GM12878 (cell line): Measurements from ENCODE around the gene CACHD1. TPM values are rescaled to one million over a fixed set of nuclear protein-coding genes. Genes with fewer than 3 reads are reported as not detected.

ENCODE experiments used
- ATAC-seq: fragments of 200-7000 bp; cut with Tn5 transposase; 3 replicates; pipeline ENCODE4 v1.9.1; 2020; ENCODE audit warnings: mild to moderate bottlenecking, moderate library complexity
- BruUV-seq: library from RNA; stranded (reverse); fragments of 400-500 nt; replicated peaks from 2 replicates; lab custom pipeline; 2021; lab: Mats Ljungman, UMichigan
- CTCF ChIA-PET: fragments of 300-600 bp; sonication (Branson Sonifier 250); formaldehyde crosslinking; extraction: SDS; loops from one replicate; lab custom pipeline; 2021; ENCODE audit warnings: inconsistent platforms; lab: Yijun Ruan, JAX
- POLR2A ChIA-PET: fragments of 350-600 bp; formaldehyde crosslinking; extraction: SDS; loops from one replicate; lab custom pipeline; 2021; ENCODE audit warnings: inconsistent platforms; lab: Charles Lee
- RAD21 ChIA-PET: fragments of 300-600 bp; sonication (Branson Sonifier 250); formaldehyde crosslinking; loops from one replicate; lab custom pipeline; 2023; ENCODE audit warnings: antibody characterized with exemption; ENCODE audit not compliant: unreplicated experiment; lab: Charles Lee
- SMC1A ChIA-PET: fragments of 300-600 bp; sonication (Branson Sonifier 250); formaldehyde crosslinking; loops from one replicate; lab custom pipeline; 2023; ENCODE audit not compliant: unreplicated experiment, uncharacterized antibody; lab: Charles Lee
- DNase-seq: peaks from one replicate; pipeline ENCODE4 v3.0.0-alpha.2; 2011; ENCODE audit warnings: low read depth, low spot score
- FAIRE-seq: peaks from 3 replicates; lab custom pipeline; 2011; peaks lifted over from hg19 to GRCh38; lab: Jason Lieb, UNC
- H2AFZ ChIP-seq: 2 replicates; pipeline ENCODE4 v1.6.0; 2011; ENCODE audit warnings: low read depth, low read length, control low read depth; ENCODE audit not compliant: control insufficient read depth
- H3K27ac ChIP-seq: 2 replicates; pipeline ENCODE4 v1.5.1; 2011; ENCODE audit warnings: control low read depth; ENCODE audit not compliant: control insufficient read depth, insufficient read depth
- H3K27me3 ChIP-seq, 2 experiments: replicated peaks in 1 of 2; 2 replicates each; pipeline versions ENCODE4 v1.6.0 to v1.6.1; 2011; ENCODE audit warnings: low read length in 1 of 2; ENCODE audit not compliant: control insufficient read depth in 2 of 2, insufficient read depth in 2 of 2
- H3K36me3 ChIP-seq, 2 experiments: 2 replicates each; pipeline ENCODE4 v1.5.1; 2011; ENCODE audit warnings: low read length in 1 of 2; ENCODE audit not compliant: control insufficient read depth in 2 of 2, insufficient read depth in 2 of 2
- H3K4me1 ChIP-seq: 2 replicates; pipeline ENCODE4 v1.6.1; 2011; ENCODE audit warnings: mild to moderate bottlenecking, low read length, moderate library complexity, mixed read lengths; ENCODE audit not compliant: control insufficient read depth, insufficient read depth
- H3K4me2 ChIP-seq: 2 replicates; pipeline ENCODE4 v1.6.0; 2011; ENCODE audit warnings: control low read depth; ENCODE audit not compliant: control insufficient read depth, insufficient read depth
- H3K4me3 ChIP-seq: fragments of 200-600 bp; sonication (generic); 2 replicates; pipeline ENCODE4 v1.5.1; 2016
- H3K79me2 ChIP-seq: 2 replicates; pipeline ENCODE4 v1.6.0; 2011; ENCODE audit warnings: low read length; ENCODE audit not compliant: control insufficient read depth, insufficient read depth
- H3K9ac ChIP-seq: 2 replicates; pipeline ENCODE4 v1.8.0; 2011; ENCODE audit warnings: low read length, control low read depth, mixed read lengths; ENCODE audit not compliant: control insufficient read depth, insufficient read depth
- H3K9me3 ChIP-seq: replicated peaks from 3 replicates; pipeline ENCODE4 v1.5.1; 2011; ENCODE audit warnings: mild to moderate bottlenecking, low read length; ENCODE audit not compliant: control insufficient read depth, insufficient read depth
- H4K20me1 ChIP-seq: 2 replicates; pipeline ENCODE4 v1.6.0; 2011; ENCODE audit not compliant: control insufficient read depth, insufficient read depth
- BHLHE40 ChIP-seq, 2 experiments: fragments of 450-650 bp in 1 of 2; IDR thresholded peaks; 2 replicates each; pipeline ENCODE4 v1.6.1; 2011 to 2017; ENCODE audit warnings: low read depth in 2 of 2, borderline replicate concordance in 1 of 2, improper control_type of control experiment in 1 of 2, low read length in 1 of 2, mild to moderate bottlenecking in 1 of 2
- CBFB ChIP-seq: IDR thresholded peaks from 2 replicates; pipeline ENCODE4 v1.6.1; 2016; ENCODE audit warnings: antibody characterized with exemption, low read depth
- E4F1 ChIP-seq: fragments of 450-650 bp; IDR thresholded peaks from 2 replicates; pipeline ENCODE4 v1.6.1; 2018; ENCODE audit warnings: borderline replicate concordance, mild to moderate bottlenecking; ENCODE audit not compliant: partially characterized antibody
- ETV6 ChIP-seq, 2 experiments: fragments of 450-650 bp in 1 of 2; IDR thresholded peaks in 1 of 2; conservative IDR thresholded peaks in 1 of 2; 2 replicates each; pipeline ENCODE4 v1.6.1; 2014; ENCODE audit warnings: antibody characterized with exemption in 1 of 2, borderline replicate concordance in 1 of 2, low read depth in 1 of 2, mild to moderate bottlenecking in 1 of 2, moderate library complexity in 1 of 2
- EZH2 ChIP-seq: IDR thresholded peaks from 2 replicates; pipeline ENCODE4 v1.6.1; 2012; ENCODE audit warnings: low read depth, mild to moderate bottlenecking, control low read depth, inconsistent platforms, low read length, borderline replicate concordance; ENCODE audit not compliant: control insufficient read depth
- HDAC6 ChIP-seq: fragments of 200-600 bp; sonication (generic); IDR thresholded peaks from one replicate; pipeline ENCODE4 v1.8.0; 2017; ENCODE audit warnings: antibody characterized with exemption; ENCODE audit not compliant: unreplicated experiment
- KAT2A ChIP-seq: conservative IDR thresholded peaks from 2 replicates; pipeline ENCODE4 v1.6.1; 2011; ENCODE audit warnings: low read depth, low read length; ENCODE audit not compliant: control insufficient read depth
- POLR2AphosphoS5 ChIP-seq: IDR thresholded peaks from 2 replicates; pipeline ENCODE4 v1.6.1; 2011; ENCODE audit warnings: mild to moderate bottlenecking, low read length, inconsistent platforms
- RBBP5 ChIP-seq: fragments of 200-600 bp; sonication (generic); conservative IDR thresholded peaks from 2 replicates; pipeline ENCODE4 v1.6.1; 2016
- RELA ChIP-seq: fragments of 450-650 bp; IDR thresholded peaks from 2 replicates; pipeline ENCODE4 v1.8.0; 2014; ENCODE audit warnings: borderline replicate concordance; ENCODE audit not compliant: partially characterized antibody
- SMC3 ChIP-seq: IDR thresholded peaks from 2 replicates; pipeline ENCODE4 v1.6.1; 2011; ENCODE audit warnings: low read length, improper control_type of control experiment, borderline replicate concordance
- SPI1 ChIP-seq: IDR thresholded peaks from 2 replicates; pipeline ENCODE4 v1.6.1; 2011; ENCODE audit warnings: low read depth, mild to moderate bottlenecking, low read length, moderate library complexity, borderline replicate concordance; ENCODE audit not compliant: insufficient read depth
- SUZ12 ChIP-seq: fragments of 200-600 bp; sonication (generic); IDR thresholded peaks from one replicate; pipeline ENCODE4 v1.6.1; 2018; ENCODE audit warnings: antibody characterized with exemption, mild to moderate bottlenecking; ENCODE audit not compliant: unreplicated experiment
- ZBTB33 ChIP-seq: fragments of 450-650 bp; IDR thresholded peaks from 2 replicates; pipeline ENCODE4 v1.6.1; 2017; ENCODE audit warnings: mild to moderate bottlenecking
- WGBS: methylation state at CpG from one replicate; pipeline ENCODE4 v1.1.6; 2016; ENCODE audit warnings: low lambda C conversion rate; ENCODE audit not compliant: insufficient replicate concordance, insufficient coverage; ENCODE audit errors: missing lambda C conversion rate; 5-methylcytosine and 5-hydroxymethylcytosine counted together
- in situ Hi-C: fragments of 300-500 bp; cut with MboI; formaldehyde crosslinking; loops from 9 replicates; pipeline ENCODE4 v1.14.3; 2018; ENCODE audit warnings: mixed read lengths
- intact Hi-C: fragments of 100-400 bp; cut with micrococcal nuclease; formaldehyde crosslinking; loops from one replicate; pipeline ENCODE4 v1.14.2; 2022; ENCODE audit not compliant: unreplicated experiment
- polyA plus RNA-seq, 11 experiments: library from polyadenylated mRNA; depleted of rRNA in 4 of 11; unstranded in 6 of 11; stranded (reverse) in 5 of 11; fragments of >200 nt; fragmentation: Nextera tagmentation in 4 of 11; fragmentation: Illumina TruSeq in 1 of 11; extraction: Ambion mirVana in 4 of 11; extraction: Trizol in 1 of 11; gene quantifications; 1 replicate in 1 of 11; 2 replicates in 10 of 11; pipeline versions ENCODE4 v1.2.1 to v1.2.3, GENCODE V29; 2011 to 2016; ENCODE audit warnings: inconsistent platforms in 2 of 11, missing spikeins in 2 of 11, low read depth in 1 of 11
- total RNA-seq, 4 experiments: library from RNA; depleted of rRNA in 3 of 4; stranded (reverse); fragments of >200 nt in 3 of 4; fragmentation: Illumina TruSeq in 1 of 4; extraction: Trizol in 1 of 4; gene quantifications; 2 replicates each; pipeline versions ENCODE4 v1.2.1 to v1.2.3, GENCODE V29; 2013 to 2021

The CACHD1 gene
- total and polyA plus RNA-seq, 10 of the 15 experiments (the other 5 are each of a cell fraction or from before 2014, with no cell fraction given) = 0.03 TPM; not detected in 9

GRCh38 chr1:64495878-64496277, 25.9 kb downstream of the CACHD1 start:
- H3K9ac ChIP-seq = no peak overlapping the region
- ATAC-seq = no peak
- no TSS peak for BruUV-seq
- SMC1A ChIA-PET = interaction anchor here (0.7 kb wide), 1 partner anchor 310 kb away, joined by 3 read pairs; no protein-coding TSS in a partner anchor
- H2AFZ ChIP-seq = no peak overlapping the region
- no peaks in the 10 kb centered on the region for H3K79me2 ChIP-seq
- H3K9me3 ChIP-seq = no peaks in the 10 kb centered on the region
- H3K4me2 ChIP-seq = no peak overlapping the region
- H3K27ac ChIP-seq = no peak overlapping the region
- H4K20me1 ChIP-seq = no peaks in the 10 kb centered on the region
- no peaks in the 10 kb centered on the region for H3K4me1 ChIP-seq
- CTCF ChIA-PET = interaction anchor here (1.2 kb wide), 1 partner anchor 88 kb away, joined by 3 read pairs; no protein-coding TSS in a partner anchor
- POLR2A ChIA-PET = no interaction called here
- no peaks in the 10 kb centered on the region for H3K27me3 ChIP-seq
- no peaks in the 10 kb centered on the region for H3K36me3 ChIP-seq
- DNase-seq = no peak
- H3K4me3 ChIP-seq = no peak overlapping the region
- intact Hi-C loops (no loop called here), in situ Hi-C loops (no loop called here)
- WGBS = 0% methylated on average over 1 of the region's 1 CpG
- RAD21 ChIA-PET = no interaction called here
- FAIRE-seq = no peak
- no peak for TF ChIP-seq SUZ12
- TF ChIP-seq SMC3 = no peak
- TF ChIP-seq RELA = no peak
- no peak for TF ChIP-seq POLR2AphosphoS5
- no peak for TF ChIP-seq SPI1
- TF ChIP-seq BHLHE40 (IDR thresholded peaks at IDR 0.05; ENCODE audit: borderline replicate concordance in 1 of 2, low read depth in 2 of 2, low read length in 1 of 2) = no peak
- TF ChIP-seq CBFB = no peak
- TF ChIP-seq RBBP5 = no peak
- TF ChIP-seq ZBTB33 = no peak
- no peak for TF ChIP-seq HDAC6
- no peak for TF ChIP-seq ETV6 (conservative IDR thresholded peaks at IDR 0.05 in 1 of 2, IDR thresholded peaks at IDR 0.05 in 1 of 2; ENCODE audit: borderline replicate concordance in 1 of 2, low read depth in 1 of 2)
- TF ChIP-seq KAT2A = no peak
- no peak for TF ChIP-seq EZH2
- TF ChIP-seq E4F1 = no peak
